Measurements from ENCODE around the gene CAB39.

The CAB39 gene

DNA sequence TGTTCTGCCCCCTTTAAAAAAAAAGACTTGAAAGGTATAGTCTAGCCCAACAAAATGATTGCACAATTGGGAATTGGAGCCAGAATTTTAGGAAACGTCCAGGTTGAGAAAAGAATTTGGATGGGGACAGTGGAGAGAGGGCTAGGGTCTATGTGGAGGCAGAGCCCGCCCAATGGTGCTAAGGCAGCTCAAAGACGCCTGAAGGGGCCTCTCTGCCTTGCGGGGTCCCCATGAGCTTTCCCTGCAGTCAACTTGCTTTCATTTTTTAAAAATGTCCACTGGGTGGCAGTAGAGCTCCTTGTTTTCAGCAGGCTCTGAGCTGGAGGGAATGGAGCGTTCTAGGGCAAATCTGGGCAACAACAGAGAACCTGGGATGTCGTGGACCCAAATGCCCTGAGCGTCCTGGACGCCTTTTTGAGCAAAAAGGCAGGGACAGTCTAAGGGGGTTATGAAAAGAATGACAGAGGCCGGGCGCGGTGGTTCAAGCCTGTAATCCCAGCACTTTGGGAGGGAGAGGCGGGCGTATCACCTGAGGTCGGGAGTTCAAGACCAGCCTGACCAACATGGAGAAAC, 111.8 kb downstream of the CAB39 start:
- Histone ChIP-seq H3K4me3 (ENCODE audit: low read length) (no peak overlapping the region), H3K27me3 (ENCODE audit: control insufficient read depth, insufficient read depth, low read length) (no peaks in the 10 kb centered on the region)
- WGBS (ENCODE audit: insufficient coverage, insufficient read length) = no CpG with 5 or more reads among the region's 14 CpGs

DNA sequence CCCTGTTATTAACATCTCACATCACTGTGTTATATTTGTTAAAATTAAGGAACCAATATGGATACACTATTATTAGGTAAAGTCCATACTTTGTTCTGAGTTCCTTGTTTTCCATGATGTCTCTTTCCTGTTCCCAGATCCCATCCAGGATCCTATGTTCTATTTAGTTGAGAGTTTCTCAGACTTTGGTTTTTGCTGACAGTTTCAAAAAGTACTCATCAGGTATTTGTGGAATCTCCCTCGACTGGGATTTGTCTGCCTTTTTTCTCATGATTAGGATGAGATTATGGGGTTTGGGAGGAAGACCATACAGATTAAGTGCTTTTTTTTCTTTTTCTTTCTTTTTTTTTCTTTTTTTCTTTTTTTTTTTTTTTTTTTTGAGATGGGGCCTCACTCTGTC, 112.7 kb downstream of the CAB39 start:
- no CpG with 5 or more reads among the region's 1 CpG for WGBS (ENCODE audit: insufficient coverage, insufficient read length)

More for the DNA sequence above, 111.8 kb downstream of the CAB39 start:
- H3K36me3 ChIP-seq (ENCODE audit: control insufficient read depth, insufficient read depth, low read length) = peaks cover 3% of the 10 kb centered on the region
- H3K9me3 ChIP-seq (ENCODE audit: control insufficient read depth, insufficient read depth, low read length) = no peaks in the 10 kb centered on the region
- no peak overlapping the region for H3K27ac ChIP-seq (ENCODE audit: low read length)
- no peaks in the 10 kb centered on the region for H3K4me1 ChIP-seq (ENCODE audit: control insufficient read depth, insufficient read depth, low read length)
- DNase-seq (ENCODE audit: low read depth, low spot score) = peak; percentile 83

DNA sequence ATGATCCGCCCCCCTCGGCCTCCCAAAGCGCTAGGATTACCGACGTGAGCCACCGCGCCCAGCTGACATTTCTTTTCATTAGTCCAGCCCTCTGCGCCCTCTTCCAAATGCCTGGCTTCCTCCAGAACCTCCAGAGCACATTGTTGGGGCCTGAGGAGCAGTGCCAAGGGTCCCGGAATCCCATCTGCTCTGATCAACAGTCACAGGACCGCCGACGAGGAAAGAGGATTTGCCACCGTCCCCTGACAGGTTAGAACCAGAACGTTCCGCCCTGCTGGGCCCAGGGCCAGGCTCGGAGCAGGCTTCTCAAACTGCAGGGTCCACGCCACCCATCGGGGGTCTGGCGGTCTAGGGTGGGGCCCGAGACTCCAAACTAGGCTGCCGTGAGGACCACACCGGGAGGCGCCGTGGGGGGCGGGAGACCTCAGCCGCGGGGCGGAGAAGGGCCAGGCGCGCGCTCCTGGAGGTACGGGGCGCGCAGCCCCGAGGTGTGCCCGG, 115.2 kb downstream of the CAB39 start:
- Histone ChIP-seq H3K27me3 (ENCODE audit: control insufficient read depth, insufficient read depth, low read length) (no peaks in the 10 kb centered on the region), H3K4me3 (ENCODE audit: low read length) (no peak overlapping the region), H3K9me3 (ENCODE audit: control insufficient read depth, insufficient read depth, low read length) (no peaks in the 10 kb centered on the region), H3K36me3 (ENCODE audit: control insufficient read depth, insufficient read depth, low read length) (no peaks in the 10 kb centered on the region; the same call in 1 of the 2 replicates), H3K4me1 (ENCODE audit: control insufficient read depth, insufficient read depth, low read length) (no peaks in the 10 kb centered on the region), H3K27ac (ENCODE audit: low read length) (no peak overlapping the region)
- WGBS (ENCODE audit: insufficient coverage, insufficient read length) = no CpG with 5 or more reads among the region's 36 CpGs
- no peak for DNase-seq (ENCODE audit: low read depth, low spot score)

More for the DNA sequence above, 112.7 kb downstream of the CAB39 start:
- H3K4me1 ChIP-seq (ENCODE audit: control insufficient read depth, insufficient read depth, low read length) = no peaks in the 10 kb centered on the region
- no peaks in the 10 kb centered on the region for H3K27me3 ChIP-seq (ENCODE audit: control insufficient read depth, insufficient read depth, low read length)
- H3K36me3 ChIP-seq (ENCODE audit: control insufficient read depth, insufficient read depth, low read length) = peaks cover 3% of the 10 kb centered on the region
- H3K27ac ChIP-seq (ENCODE audit: low read length) = no peak overlapping the region
- no peaks in the 10 kb centered on the region for H3K9me3 ChIP-seq (ENCODE audit: control insufficient read depth, insufficient read depth, low read length)
- DNase-seq (ENCODE audit: low read depth, low spot score) = no peak
- no peak overlapping the region for H3K4me3 ChIP-seq (ENCODE audit: low read length)

DNA sequence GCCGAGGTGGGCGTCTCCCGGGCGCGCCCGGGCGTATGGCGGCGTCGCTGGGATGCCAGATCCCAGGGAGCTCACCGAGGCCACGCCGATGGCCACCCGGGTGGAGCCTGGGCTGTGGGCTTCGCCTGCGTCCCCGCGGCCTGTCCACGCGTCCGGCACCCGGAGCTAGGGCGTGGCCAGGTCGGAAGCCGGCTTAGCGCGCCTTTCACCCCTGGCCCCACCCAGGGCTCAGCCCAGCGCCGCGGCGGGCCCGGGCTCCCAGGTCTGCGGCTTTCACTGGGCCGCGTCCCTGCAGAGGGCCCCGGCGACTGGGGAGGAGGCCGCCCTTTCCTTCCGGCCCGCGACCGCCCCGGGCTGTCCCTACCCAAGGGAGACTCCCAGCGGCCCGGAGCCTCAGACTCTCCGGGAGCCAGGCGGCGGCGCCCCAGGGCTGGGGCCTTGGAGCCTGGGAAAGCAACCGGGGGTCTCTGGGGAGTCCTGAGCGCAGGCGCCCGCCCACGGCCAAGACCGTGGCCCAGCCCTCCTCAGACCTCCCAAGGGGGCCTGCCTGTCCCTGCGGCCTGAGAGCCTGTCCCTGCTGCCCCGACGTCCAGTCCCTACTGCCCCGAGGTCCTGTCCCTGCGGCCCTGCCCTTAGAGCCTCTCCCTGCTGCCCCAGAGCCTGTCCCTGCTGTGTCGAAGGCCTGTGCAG, 115.8 kb downstream of the CAB39 start:
- Histone ChIP-seq H3K4me1 (ENCODE audit: control insufficient read depth, insufficient read depth, low read length) (no peaks in the 10 kb centered on the region), H3K4me3 (ENCODE audit: low read length) (no peak overlapping the region), H3K27me3 (ENCODE audit: control insufficient read depth, insufficient read depth, low read length) (no peaks in the 10 kb centered on the region), H3K27ac (ENCODE audit: low read length) (no peak overlapping the region), H3K9me3 (ENCODE audit: control insufficient read depth, insufficient read depth, low read length) (no peaks in the 10 kb centered on the region), H3K36me3 (ENCODE audit: control insufficient read depth, insufficient read depth, low read length) (no peaks in the 10 kb centered on the region; the same call in 1 of the 2 replicates)
- no CpG with 5 or more reads among the region's 61 CpGs for WGBS (ENCODE audit: insufficient coverage, insufficient read length)
- no peak for DNase-seq (ENCODE audit: low read depth, low spot score)

DNA sequence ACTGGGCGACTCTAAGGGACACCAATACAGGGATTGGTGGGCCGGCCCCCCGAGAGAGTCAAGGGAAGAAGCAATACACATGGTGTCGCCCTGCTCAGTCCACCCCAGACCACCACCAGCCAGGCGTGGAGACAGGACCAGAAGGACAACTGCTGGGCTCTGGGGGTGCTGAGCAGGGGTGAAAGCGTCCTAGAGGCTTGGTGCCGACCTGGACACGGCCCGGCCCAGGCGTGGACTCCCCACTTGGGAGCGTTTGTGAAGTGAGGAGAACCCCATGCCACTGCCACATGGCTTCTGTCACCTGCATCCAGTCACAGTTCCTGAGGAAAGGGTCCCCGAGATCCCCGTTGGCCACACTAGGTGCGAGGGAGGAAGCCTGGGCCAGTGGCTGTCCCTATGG, 116.7 kb downstream of the CAB39 start:
- DNase-seq (ENCODE audit: low read depth, low spot score) = no peak
- no peaks in the 10 kb centered on the region for H3K9me3 ChIP-seq (ENCODE audit: control insufficient read depth, insufficient read depth, low read length)
- no peak overlapping the region for H3K27ac ChIP-seq (ENCODE audit: low read length)
- H3K4me3 ChIP-seq (ENCODE audit: low read length) = no peak overlapping the region
- no peaks in the 10 kb centered on the region for H3K27me3 ChIP-seq (ENCODE audit: control insufficient read depth, insufficient read depth, low read length)
- no CpG with 5 or more reads among the region's 14 CpGs for WGBS (ENCODE audit: insufficient coverage, insufficient read length)
- H3K4me1 ChIP-seq (ENCODE audit: control insufficient read depth, insufficient read depth, low read length) = no peaks in the 10 kb centered on the region
- no peaks in the 10 kb centered on the region; the same call in 1 of the 2 replicates for H3K36me3 ChIP-seq (ENCODE audit: control insufficient read depth, insufficient read depth, low read length)

DNA sequence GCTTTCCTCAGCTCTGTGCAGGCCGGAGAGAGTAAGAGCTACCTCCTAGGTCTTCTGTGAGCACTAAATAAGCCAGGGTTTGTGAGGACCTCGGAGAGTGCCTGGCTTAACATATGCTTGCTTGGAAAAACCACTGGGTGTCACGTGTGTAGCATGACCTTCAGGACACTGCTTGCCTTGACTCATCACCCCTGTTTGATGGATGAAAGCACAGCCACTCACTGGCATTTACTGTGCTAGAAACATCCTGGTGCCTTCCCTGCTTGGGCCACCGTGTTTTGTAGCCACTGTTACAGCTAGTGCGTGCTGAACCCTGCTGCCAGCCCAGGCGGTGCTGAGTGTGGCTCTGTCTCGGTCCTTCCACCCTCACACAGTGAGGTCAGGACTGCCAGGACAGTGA, 117.3 kb downstream of the CAB39 start:
- no peaks in the 10 kb centered on the region for H3K4me1 ChIP-seq (ENCODE audit: control insufficient read depth, insufficient read depth, low read length)
- DNase-seq (ENCODE audit: low read depth, low spot score) = no peak
- no peak overlapping the region for H3K27ac ChIP-seq (ENCODE audit: low read length)
- no peaks in the 10 kb centered on the region for H3K9me3 ChIP-seq (ENCODE audit: control insufficient read depth, insufficient read depth, low read length)
- no peaks in the 10 kb centered on the region; the same call in 1 of the 2 replicates for H3K36me3 ChIP-seq (ENCODE audit: control insufficient read depth, insufficient read depth, low read length)
- H3K4me3 ChIP-seq (ENCODE audit: low read length) = no peak overlapping the region
- no peaks in the 10 kb centered on the region for H3K27me3 ChIP-seq (ENCODE audit: control insufficient read depth, insufficient read depth, low read length)
- WGBS (ENCODE audit: insufficient coverage, insufficient read length) = no CpG with 5 or more reads among the region's 7 CpGs

DNA sequence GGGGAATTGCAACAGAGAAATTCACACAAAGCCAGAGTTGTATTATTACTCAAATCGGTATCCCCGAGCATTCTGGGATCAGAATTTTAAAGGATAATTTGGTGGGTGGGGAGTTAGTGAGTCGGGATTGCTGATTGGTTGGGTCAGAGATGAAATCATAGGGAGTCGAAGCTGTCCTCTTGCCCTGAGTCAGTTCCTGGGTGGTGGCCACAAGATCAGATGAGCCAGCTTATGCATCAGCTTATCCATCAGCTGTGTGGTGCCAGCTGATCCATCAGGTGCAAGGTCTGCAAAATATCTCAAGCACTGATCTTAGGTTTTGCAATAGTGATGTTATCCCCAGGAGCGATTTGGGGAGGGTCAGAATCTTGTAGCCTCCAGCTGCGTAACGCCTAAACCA, 117.8 kb downstream of the CAB39 start:
- H3K27ac ChIP-seq (ENCODE audit: low read length) = no peak overlapping the region
- H3K4me1 ChIP-seq (ENCODE audit: control insufficient read depth, insufficient read depth, low read length) = no peaks in the 10 kb centered on the region
- no peak for DNase-seq (ENCODE audit: low read depth, low spot score)
- H3K36me3 ChIP-seq (ENCODE audit: control insufficient read depth, insufficient read depth, low read length) = no peaks in the 10 kb centered on the region; the same call in 1 of the 2 replicates
- WGBS (ENCODE audit: insufficient coverage, insufficient read length) = no CpG with 5 or more reads among the region's 7 CpGs
- H3K4me3 ChIP-seq (ENCODE audit: low read length) = no peak overlapping the region
- H3K27me3 ChIP-seq (ENCODE audit: control insufficient read depth, insufficient read depth, low read length) = no peaks in the 10 kb centered on the region
- no peaks in the 10 kb centered on the region for H3K9me3 ChIP-seq (ENCODE audit: control insufficient read depth, insufficient read depth, low read length)

DNA sequence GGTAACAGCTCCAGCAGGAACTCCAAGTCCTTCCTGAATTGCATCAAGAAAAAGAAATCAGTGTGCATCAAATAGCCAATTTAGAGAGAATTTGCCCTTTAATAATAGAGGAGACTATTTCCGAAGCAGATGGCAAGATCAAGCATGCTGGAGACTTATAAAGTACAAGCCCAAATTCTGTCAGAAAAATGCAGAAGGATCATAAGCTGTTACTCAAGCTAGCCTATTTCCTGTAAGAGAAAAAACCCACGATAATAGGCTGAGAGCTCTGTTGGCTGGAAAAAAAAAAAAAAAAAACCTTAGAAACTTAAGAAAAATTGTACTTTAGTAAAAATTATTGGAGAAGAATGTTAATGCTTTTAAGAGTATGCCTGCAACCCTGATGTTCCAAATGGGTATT, 127.7 kb downstream of the CAB39 start:
- DNase-seq (ENCODE audit: low read depth, low spot score) = no peak
- Histone ChIP-seq H3K4me1 (ENCODE audit: control insufficient read depth, insufficient read depth, low read length) (no peaks in the 10 kb centered on the region), H3K9me3 (ENCODE audit: control insufficient read depth, insufficient read depth, low read length) (no peaks in the 10 kb centered on the region), H3K27ac (ENCODE audit: low read length) (no peak overlapping the region), H3K4me3 (ENCODE audit: low read length) (no peak overlapping the region), H3K36me3 (ENCODE audit: control insufficient read depth, insufficient read depth, low read length) (no peaks in the 10 kb centered on the region), H3K27me3 (ENCODE audit: control insufficient read depth, insufficient read depth, low read length) (no peaks in the 10 kb centered on the region)
- WGBS (ENCODE audit: insufficient coverage, insufficient read length) = no CpG with 5 or more reads among the region's 2 CpGs

DNA sequence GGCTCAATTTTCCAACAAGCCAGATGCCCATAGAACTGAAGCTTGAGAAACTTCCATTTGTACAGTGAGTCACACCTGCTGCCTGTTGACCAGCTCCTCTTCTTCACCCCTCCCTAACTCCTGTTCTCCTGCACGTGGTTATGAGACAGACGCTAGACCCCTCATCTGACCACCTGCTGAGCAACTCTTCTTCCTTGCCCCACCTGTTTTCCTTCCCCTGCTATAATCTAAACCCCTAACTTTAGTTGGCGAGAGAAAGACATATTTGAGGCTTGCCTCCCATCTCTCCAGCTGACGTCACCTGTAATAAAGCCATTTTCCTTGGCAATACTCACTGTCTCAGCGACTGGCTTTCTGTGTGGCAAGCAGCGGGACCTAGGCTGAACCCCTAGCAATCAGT, 129.8 kb downstream of the CAB39 start:
- WGBS (ENCODE audit: insufficient coverage, insufficient read length) = no CpG with 5 or more reads among the region's 6 CpGs
- DNase-seq (ENCODE audit: low read depth, low spot score) = no peak
- H3K27me3 ChIP-seq (ENCODE audit: control insufficient read depth, insufficient read depth, low read length) = no peaks in the 10 kb centered on the region

DNA sequence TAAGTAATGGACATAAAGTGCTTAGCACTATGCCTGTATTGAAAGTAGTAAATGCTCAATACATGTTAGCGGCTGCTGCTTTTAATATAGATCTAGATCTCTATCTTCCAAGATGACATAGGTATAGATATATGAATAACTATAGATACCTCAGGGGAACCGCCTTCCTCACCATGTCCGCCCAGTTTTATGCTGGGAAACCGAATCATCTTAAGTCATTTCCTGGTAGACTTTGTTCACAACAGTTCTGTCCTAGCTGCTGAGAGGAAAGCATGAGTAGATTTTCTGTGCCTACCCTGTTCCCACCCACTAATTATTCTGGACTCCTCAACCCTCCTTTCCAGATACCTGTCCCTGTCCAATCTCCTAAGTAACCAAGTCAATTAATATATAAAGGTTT, 130.5 kb downstream of the CAB39 start:
- H3K36me3 ChIP-seq (ENCODE audit: control insufficient read depth, insufficient read depth, low read length) = no peaks in the 10 kb centered on the region
- H3K27me3 ChIP-seq (ENCODE audit: control insufficient read depth, insufficient read depth, low read length) = no peaks in the 10 kb centered on the region
- no CpG with 5 or more reads among the region's 4 CpGs for WGBS (ENCODE audit: insufficient coverage, insufficient read length)
- no peak overlapping the region for H3K27ac ChIP-seq (ENCODE audit: low read length)
- H3K9me3 ChIP-seq (ENCODE audit: control insufficient read depth, insufficient read depth, low read length) = no peaks in the 10 kb centered on the region
- no peaks in the 10 kb centered on the region for H3K4me1 ChIP-seq (ENCODE audit: control insufficient read depth, insufficient read depth, low read length)
- no peak for DNase-seq (ENCODE audit: low read depth, low spot score)
- no peak overlapping the region for H3K4me3 ChIP-seq (ENCODE audit: low read length)

More for the DNA sequence above, 129.8 kb downstream of the CAB39 start:
- no peak overlapping the region for H3K4me3 ChIP-seq (ENCODE audit: low read length)
- no peaks in the 10 kb centered on the region for H3K36me3 ChIP-seq (ENCODE audit: control insufficient read depth, insufficient read depth, low read length)
- H3K4me1 ChIP-seq (ENCODE audit: control insufficient read depth, insufficient read depth, low read length) = no peaks in the 10 kb centered on the region
- no peaks in the 10 kb centered on the region for H3K9me3 ChIP-seq (ENCODE audit: control insufficient read depth, insufficient read depth, low read length)
- no peak overlapping the region for H3K27ac ChIP-seq (ENCODE audit: low read length)

Measured in iPS DF 6.9 (cell line).